Esophagus muscularis mucosa (tissue), 4 donors: ENCODE measurements around the gene RCBTB2. TPM values are rescaled to one million over a fixed set of nuclear protein-coding genes. Genes with fewer than 3 reads are reported as not detected.
A peak's percentile ranks its signal among the peaks of the same experiment; 100 is the strongest.

Source experiments
- DNase-seq: peaks from one replicate; pipeline ENCODE4 v3.0.0-alpha.2; 2017; ENCODE audit errors: extremely low spot score
- H3K27ac ChIP-seq, 4 donors: fragments of 200-600 bp; sonication (generic); replicated peaks in 1 of 4; 1 replicate in 3 of 4; 2 replicates in 1 of 4; pipeline ENCODE4 v1.5.1; 2016 to 2019; ENCODE audit warnings: mild to moderate bottlenecking in 1 of 4
- H3K27me3 ChIP-seq, 4 donors: fragments of 200-600 bp; sonication (generic); one replicate each; pipeline versions ENCODE4 v1.5.1 to v1.6.0; 2016 to 2019
- H3K36me3 ChIP-seq, 4 donors: fragments of 200-600 bp; sonication (generic); one replicate each; pipeline ENCODE4 v1.5.1; 2016 to 2019
- H3K4me1 ChIP-seq, 4 donors: fragments of 200-600 bp; sonication (generic); one replicate each; pipeline ENCODE4 v1.5.1; 2016 to 2019
- H3K4me3 ChIP-seq, 4 donors: fragments of 200-600 bp; sonication (generic); 1 replicate in 2 of 4; 2 replicates in 2 of 4; pipeline ENCODE4 v1.5.1; 2016 to 2019; ENCODE audit warnings: mild to moderate bottlenecking in 4 of 4, moderate library complexity in 1 of 4
- H3K9me3 ChIP-seq, 4 donors: fragments of 200-600 bp; sonication (generic); 1 replicate in 3 of 4; 2 replicates in 1 of 4; pipeline ENCODE4 v1.5.1; 2016 to 2019
- CTCF ChIP-seq, 3 experiments: fragments of 200-600 bp in 2 of 3; fragments of 450-650 bp in 1 of 3; sonication (generic) in 2 of 3; IDR thresholded peaks; one replicate each; pipeline ENCODE4 v1.5.1; 2017 to 2019; ENCODE audit warnings: antibody characterized with exemption in 3 of 3, mild to moderate bottlenecking in 2 of 3, moderate library complexity in 1 of 3
- EP300 ChIP-seq: sonication (generic); formaldehyde crosslinking; IDR thresholded peaks from one replicate; pipeline ENCODE4 v1.6.1; 2017; ENCODE audit warnings: antibody characterized with exemption
- POLR2A ChIP-seq: fragments of 450-650 bp; IDR thresholded peaks from one replicate; pipeline ENCODE4 v1.6.1; 2017; ENCODE audit warnings: antibody characterized with exemption, moderate library complexity, mild to moderate bottlenecking, low read depth
- POLR2AphosphoS5 ChIP-seq, 2 donors: sonication (generic); formaldehyde crosslinking; IDR thresholded peaks; one replicate each; pipeline ENCODE4 v1.6.1; 2017; ENCODE audit warnings: antibody characterized with exemption in 2 of 2
- WGBS: methylation state at CpG from one replicate; pipeline ENCODE4 v1.1.5; 2018; 5-methylcytosine and 5-hydroxymethylcytosine counted together
- intact Hi-C: fragments of 100-400 bp; cut with DNase I; formaldehyde crosslinking; loops from one replicate; pipeline ENCODE4 v1.15.1; 2023
- total RNA-seq, 4 donors: library from RNA; depleted of rRNA; stranded (reverse); fragments of >200 nt; gene quantifications; one replicate each; pipeline versions ENCODE4 v1.1.0 to v1.2.1, GENCODE V29; 2016

Gene RCBTB2
- total RNA-seq, 4 donors from 2014 or later, result 10.1 to 14.5 (median 11.0) TPM

GRCh38 chr13:48508011-48508410, 24.9 kb downstream of the RCBTB2 start:
- H3K36me3 ChIP-seq, result peaks cover 0 to 36% (median 4%) of the 10 kb centered on the region in 4 donors
- H3K9me3 ChIP-seq, result no peaks in the 10 kb centered on the region
- 90% methylated on average over 6 of the region's 6 CpGs for WGBS
- DNase-seq, result no peak
- H3K27me3 ChIP-seq, result no peaks in the 10 kb centered on the region
- TF ChIP-seq CTCF (IDR thresholded peaks at IDR 0.05), result no peak
- TF ChIP-seq POLR2AphosphoS5 (IDR thresholded peaks at IDR 0.05), result no peak
- TF ChIP-seq POLR2A, result no peak
- TF ChIP-seq EP300, result no peak
- no peak overlapping the region for H3K27ac ChIP-seq
- H3K4me3 ChIP-seq, result no peak overlapping the region
- peaks cover 0 to 24% (median 12%) of the 10 kb centered on the region in 4 donors for H3K4me1 ChIP-seq
- intact Hi-C loops, result no loop called here

GRCh38 chr13:48507021-48507420, 25.9 kb downstream of the RCBTB2 start:
- TF ChIP-seq POLR2A, result no peak
- no peaks in the 10 kb centered on the region for H3K9me3 ChIP-seq
- no peak overlapping the region for H3K4me3 ChIP-seq
- H3K27me3 ChIP-seq, result no peaks in the 10 kb centered on the region
- DNase-seq, result no peak
- WGBS, result 82% methylated on average over 10 of the region's 10 CpGs
- peak overlapping the region; percentile 62 to 69 (median 66) for H3K27ac ChIP-seq
- H3K36me3 ChIP-seq, result peaks cover 0 to 33% (median 2%) of the 10 kb centered on the region in 4 donors
- H3K4me1 ChIP-seq, result peaks cover 0 to 24% (median 12%) of the 10 kb centered on the region in 4 donors
- intact Hi-C loops, result no loop called here

- no peaks in the 10 kb centered on the region for H3K9me3 ChIP-seq
- no peaks in the 10 kb centered on the region for H3K27me3 ChIP-seq
- 68% methylated on average over 14 of the region's 14 CpGs for WGBS
- TF ChIP-seq POLR2AphosphoS5 (IDR thresholded peaks at IDR 0.05) (no peak), POLR2A (no peak), EP300 (no peak), CTCF (IDR thresholded peaks at IDR 0.05) (no peak)
- peaks cover 0 to 24% (median 12%) of the 10 kb centered on the region in 4 donors for H3K4me1 ChIP-seq
- H3K4me3 ChIP-seq, result no peak overlapping the region
- DNase-seq, result no peak
- peaks cover 0 to 33% (median 4%) of the 10 kb centered on the region in 4 donors for H3K36me3 ChIP-seq
- H3K27ac ChIP-seq, result peak overlapping the region; percentile 62 to 69 (median 66)
- intact Hi-C loops, result no loop called here
Measured at GRCh38 chr13:48506092-48506701, 26.7 kb downstream of the RCBTB2 start.

GRCh38 chr13:48505597-48506091, 27.2 kb downstream of the RCBTB2 start:
- H3K9me3 ChIP-seq, result no peaks in the 10 kb centered on the region

GRCh38 chr13:48505012-48505411, 27.9 kb downstream of the RCBTB2 start:
- Histone ChIP-seq H3K9me3 (no peaks in the 10 kb centered on the region), H3K27ac (peak overlapping the region; percentile 62 to 69 (median 66)), H3K27me3 (no peaks in the 10 kb centered on the region), H3K4me3 (no peak overlapping the region), H3K36me3 (peaks cover 0 to 37% (median 10%) of the 10 kb centered on the region in 4 donors), H3K4me1 (peaks cover 0 to 18% (median 10%) of the 10 kb centered on the region in 4 donors)
- TF ChIP-seq POLR2A, result no peak
- TF ChIP-seq EP300, result no peak
- no peak for TF ChIP-seq CTCF (IDR thresholded peaks at IDR 0.05)
- no peak for DNase-seq
- intact Hi-C loops, result no loop called here
- 93% methylated on average over 4 of the region's 4 CpGs for WGBS

More at GRCh38 chr13:48505597-48506091, 27.2 kb downstream of the RCBTB2 start:
- DNase-seq, result no peak
- peaks cover 0 to 37% (median 8%) of the 10 kb centered on the region in 4 donors for H3K36me3 ChIP-seq
- H3K4me1 ChIP-seq, result peaks cover 0 to 21% (median 12%) of the 10 kb centered on the region in 4 donors
- H3K27ac ChIP-seq, result peak overlapping the region; percentile 62 to 69 (median 66)
- H3K4me3 ChIP-seq, result no peak overlapping the region
- WGBS, result 72% methylated on average over 11 of the region's 11 CpGs
- TF ChIP-seq POLR2AphosphoS5 (IDR thresholded peaks at IDR 0.05) (peak; percentile 20 to 39), EP300 (no peak)
- intact Hi-C loops, result no loop called here
- no peaks in the 10 kb centered on the region for H3K27me3 ChIP-seq
